HG02642 (cell line): ENCODE measurements around the gene PPFIA1.
"Not testable (repeated sequence)": the region's sequence is repeated elsewhere in the genome, so short reads cannot be mapped to it uniquely, and the experiment has no call there.

Experiments
- ATAC-seq: cut with Tn5 transposase; IDR thresholded peaks from one replicate; pipeline ENCODE4 v1.9.1; 2021; ENCODE audit warnings: mild to moderate bottlenecking; ENCODE audit not compliant: unreplicated experiment, poor library complexity

The PPFIA1 gene

GRCh38 chr11:70250876-70251658, 19.4 kb upstream of the PPFIA1 start:
- ATAC-seq, result no peak

GRCh38 chr11:70251659-70252321, 18.7 kb upstream of the PPFIA1 start:
- no peak for ATAC-seq

- ATAC-seq, result no peak
These were observed 17.6 kb upstream of the PPFIA1 start for GRCh38 chr11:70252844-70253243.

- ATAC-seq, result no peak
These were observed 14.9 kb upstream of the PPFIA1 start for GRCh38 chr11:70255477-70256116.

- not testable (repeated sequence) for ATAC-seq
These were observed 11.4 kb upstream of the PPFIA1 start for GRCh38 chr11:70259077-70259476.

- ATAC-seq, result no peak
These were observed 7.5 kb upstream of the PPFIA1 start for GRCh38 chr11:70262951-70263350.

GRCh38 chr11:70263363-70263762, 7.1 kb upstream of the PPFIA1 start:
- ATAC-seq, result no peak

GRCh38 chr11:70265341-70265740, 5.1 kb upstream of the PPFIA1 start:
- ATAC-seq, result no peak

- ATAC-seq, result no peak
These were observed 3.0 kb upstream of the PPFIA1 start for GRCh38 chr11:70267405-70267950.

GRCh38 chr11:70268526-70268925, 2.0 kb upstream of the PPFIA1 start:
- no peak for ATAC-seq

GRCh38 chr11:70270877-70271648, 573 bp downstream of the PPFIA1 start:
- ATAC-seq, result peak; percentile 40

GRCh38 chr11:70271649-70271953, 1.1 kb downstream of the PPFIA1 start:
- no peak for ATAC-seq

- no peak for ATAC-seq
These were observed 1.5 kb downstream of the PPFIA1 start for GRCh38 chr11:70272009-70272408.

GRCh38 chr11:70278994-70279393, 8.5 kb downstream of the PPFIA1 start:
- no peak for ATAC-seq

GRCh38 chr11:70281156-70281609, 10.7 kb downstream of the PPFIA1 start:
- ATAC-seq, result no peak

- ATAC-seq, result no peak
These were observed 11.5 kb downstream of the PPFIA1 start for GRCh38 chr11:70282012-70282411.

- no peak for ATAC-seq
These were observed 18.2 kb downstream of the PPFIA1 start for GRCh38 chr11:70288721-70289120.

- no peak for ATAC-seq
These were observed 19.1 kb downstream of the PPFIA1 start for GRCh38 chr11:70289582-70289981.

- ATAC-seq, result no peak
These were observed 20.0 kb downstream of the PPFIA1 start for GRCh38 chr11:70290361-70291065.

- no peak for ATAC-seq
These were observed 21.7 kb downstream of the PPFIA1 start for GRCh38 chr11:70292166-70292565.
